ENCODE measurements around the gene ITGB2.
A peak's percentile ranks its signal among the peaks of the same experiment; 100 is the strongest.
"Not testable (repeated sequence)": the region's sequence is repeated elsewhere in the genome, so short reads cannot be mapped to it uniquely, and the experiment has no call there.

ITGB2 gene

DNA sequence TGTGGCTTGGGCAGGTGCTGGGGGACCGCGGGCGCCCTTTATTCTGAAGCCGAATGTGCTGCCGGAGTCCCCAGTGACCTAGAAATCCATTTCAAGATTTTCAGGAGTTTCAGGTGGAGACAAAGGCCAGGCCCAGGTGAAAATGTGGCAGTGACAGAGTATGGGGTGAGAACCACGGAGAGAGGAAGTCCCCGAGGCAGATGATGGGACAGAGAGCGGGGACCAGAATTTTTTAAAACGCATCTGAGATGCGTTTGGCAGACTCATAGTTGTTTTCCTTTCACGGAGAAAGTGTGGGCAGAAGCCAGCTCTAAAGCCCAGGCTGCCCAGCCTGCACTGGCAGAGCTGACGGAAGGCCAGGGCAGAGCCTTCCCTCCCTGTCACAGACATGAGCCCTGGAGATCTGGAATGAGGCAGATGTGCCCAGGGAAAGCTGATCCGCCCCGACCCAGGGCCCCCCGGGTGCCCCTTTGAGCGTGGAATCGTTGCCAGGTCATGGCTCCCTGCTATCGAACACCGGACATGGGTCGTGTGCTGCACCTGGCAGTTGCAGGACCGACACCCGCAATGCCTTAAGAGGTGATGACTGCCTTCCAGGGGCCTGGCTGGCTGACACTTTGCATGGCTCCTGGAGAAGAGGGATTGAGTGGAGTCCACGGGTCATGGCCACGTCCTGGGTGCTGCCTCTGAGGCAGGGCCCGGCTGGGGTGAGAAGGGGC is 12.7 kb upstream of the ITGB2 start:
- Histone ChIP-seq H3K4me2 (peak overlapping the region; percentile 100), H3K9ac (no peak overlapping the region), H3K4me1 (peaks cover 79% of the 10 kb centered on the region), H3K9me3 (no peaks in the 10 kb centered on the region), H3K27ac (0 out of 2 replicates have a peak overlapping the region, but pooled peaks have one; percentile 68), H3K4me3 (peak overlapping the region; percentile 65; the same call in 1 of the 2 replicates), H3K36me3 (no peaks in the 10 kb centered on the region), H4K20me1 (peaks cover 26% of the 10 kb centered on the region), H3K27me3 (peaks cover 33% of the 10 kb centered on the region)
- TF ChIP-seq Cebpa-rat (IDR thresholded peaks at IDR 0.05) = no peak

GRCh38 chr21:44932408-44933181 is 11.9 kb upstream of the ITGB2 start:
- Histone ChIP-seq H3K9ac (peak overlapping the region; percentile 69), H3K27me3 (peaks cover 33% of the 10 kb centered on the region), H3K4me3 (peak overlapping the region; percentile 65), H4K20me1 (peaks cover 26% of the 10 kb centered on the region), H3K4me1 (peaks cover 87% of the 10 kb centered on the region), H3K27ac (peak overlapping the region; percentile 68; the same call in 1 of the 2 replicates), H3K9me3 (no peaks in the 10 kb centered on the region), H3K4me2 (peak overlapping the region; percentile 100), H3K36me3 (no peaks in the 10 kb centered on the region)
- no peak for TF ChIP-seq Cebpa-rat (IDR thresholded peaks at IDR 0.05)

DNA sequence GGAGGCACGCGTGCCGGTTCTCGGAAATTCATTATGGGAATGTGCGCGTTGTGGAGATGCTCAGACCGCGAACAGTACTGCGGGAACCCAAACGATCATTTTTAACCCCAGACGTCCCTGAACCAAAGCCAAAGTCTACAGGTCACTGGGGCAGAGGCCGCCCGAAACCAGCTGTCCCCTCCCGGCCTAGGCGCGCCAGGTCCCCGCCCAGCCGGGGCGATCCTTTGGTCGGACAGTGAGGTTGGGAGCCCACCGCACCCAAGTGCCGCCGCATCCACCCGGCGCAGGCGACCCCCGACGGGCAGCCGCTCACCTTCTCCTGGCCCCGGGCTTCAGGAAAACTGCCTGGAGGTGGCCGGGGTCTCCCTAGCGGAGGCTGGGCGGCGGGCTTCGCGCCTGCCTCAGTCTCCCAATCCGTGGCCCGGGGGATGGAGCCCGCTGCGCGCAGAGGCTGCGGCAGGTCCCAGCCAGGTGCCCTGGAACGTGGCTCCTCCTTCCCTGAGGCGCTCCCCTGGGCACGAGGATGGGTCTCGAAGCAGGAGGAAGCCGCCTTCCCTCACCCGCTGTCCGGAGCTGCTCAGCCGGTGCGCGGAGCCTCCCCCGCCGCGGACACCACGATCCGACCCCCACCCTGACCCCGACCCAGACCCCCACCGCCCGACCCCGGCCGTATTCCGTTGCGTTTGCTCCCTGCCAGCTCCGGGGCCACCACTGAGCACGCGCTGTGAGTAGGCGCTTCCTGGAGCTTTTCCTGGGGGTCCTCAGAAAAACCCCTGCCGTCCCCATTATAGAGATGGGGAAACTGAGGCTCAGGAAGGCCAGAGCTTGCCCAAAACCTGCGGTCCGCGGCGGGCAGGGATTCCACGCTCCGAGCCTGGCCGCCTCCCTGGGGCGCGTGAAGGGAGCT is 11.1 kb upstream of the ITGB2 start:
- peak overlapping the region; percentile 73 for H3K9ac ChIP-seq
- H3K4me3 ChIP-seq = peak overlapping the region; percentile 65
- peaks cover 95% of the 10 kb centered on the region for H3K4me1 ChIP-seq
- peak overlapping the region; percentile 82 for H3K27ac ChIP-seq
- no peaks in the 10 kb centered on the region for H3K36me3 ChIP-seq
- H4K20me1 ChIP-seq = peaks cover 26% of the 10 kb centered on the region
- H3K4me2 ChIP-seq = peak overlapping the region; percentile 100
- TF ChIP-seq Cebpa-rat (IDR thresholded peaks at IDR 0.05) = no peak
- no peaks in the 10 kb centered on the region for H3K9me3 ChIP-seq
- peaks cover 33% of the 10 kb centered on the region for H3K27me3 ChIP-seq

DNA sequence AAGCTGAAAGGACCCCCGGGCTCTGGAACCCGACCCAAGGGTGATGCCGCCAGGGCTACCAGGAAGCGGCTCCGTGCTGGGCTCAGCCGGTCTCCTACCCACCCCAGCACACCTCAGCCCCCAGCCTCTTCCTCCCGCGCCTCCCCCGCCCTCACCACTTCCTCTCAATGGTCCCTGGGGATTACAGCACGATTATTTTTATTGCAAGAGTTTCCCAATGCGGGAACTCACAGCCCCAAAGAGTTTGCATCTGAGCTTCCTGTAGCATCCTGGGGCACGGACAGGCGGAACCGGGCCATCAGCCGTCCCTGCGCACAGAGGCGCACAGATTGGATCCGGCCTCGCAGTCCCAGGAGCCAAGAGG is 10.4 kb upstream of the ITGB2 start:
- TF ChIP-seq Cebpa-rat (IDR thresholded peaks at IDR 0.05) = peak; percentile 83
- Histone ChIP-seq H3K27me3 (peaks cover 33% of the 10 kb centered on the region), H4K20me1 (peaks cover 26% of the 10 kb centered on the region), H3K4me1 (peaks cover 100% of the 10 kb centered on the region), H3K9me3 (no peaks in the 10 kb centered on the region), H3K9ac (peak overlapping the region; percentile 73), H3K36me3 (no peaks in the 10 kb centered on the region), H3K4me3 (peak overlapping the region; percentile 65), H3K4me2 (peak overlapping the region; percentile 100), H3K27ac (peak overlapping the region; percentile 82)

GRCh38 chr21:44930543-44930981 is 9.9 kb upstream of the ITGB2 start:
- Histone ChIP-seq H3K36me3 (no peaks in the 10 kb centered on the region), H3K9me3 (no peaks in the 10 kb centered on the region), H4K20me1 (peaks cover 26% of the 10 kb centered on the region), H3K4me1 (peaks cover 100% of the 10 kb centered on the region), H3K9ac (no peak overlapping the region; the same call in 1 of the 2 replicates), H3K4me3 (peak overlapping the region; percentile 65), H3K27me3 (peaks cover 33% of the 10 kb centered on the region), H3K4me2 (peak overlapping the region; percentile 100), H3K27ac (peak overlapping the region; percentile 82)
- TF ChIP-seq Cebpa-rat (IDR thresholded peaks at IDR 0.05) = no peak

DNA sequence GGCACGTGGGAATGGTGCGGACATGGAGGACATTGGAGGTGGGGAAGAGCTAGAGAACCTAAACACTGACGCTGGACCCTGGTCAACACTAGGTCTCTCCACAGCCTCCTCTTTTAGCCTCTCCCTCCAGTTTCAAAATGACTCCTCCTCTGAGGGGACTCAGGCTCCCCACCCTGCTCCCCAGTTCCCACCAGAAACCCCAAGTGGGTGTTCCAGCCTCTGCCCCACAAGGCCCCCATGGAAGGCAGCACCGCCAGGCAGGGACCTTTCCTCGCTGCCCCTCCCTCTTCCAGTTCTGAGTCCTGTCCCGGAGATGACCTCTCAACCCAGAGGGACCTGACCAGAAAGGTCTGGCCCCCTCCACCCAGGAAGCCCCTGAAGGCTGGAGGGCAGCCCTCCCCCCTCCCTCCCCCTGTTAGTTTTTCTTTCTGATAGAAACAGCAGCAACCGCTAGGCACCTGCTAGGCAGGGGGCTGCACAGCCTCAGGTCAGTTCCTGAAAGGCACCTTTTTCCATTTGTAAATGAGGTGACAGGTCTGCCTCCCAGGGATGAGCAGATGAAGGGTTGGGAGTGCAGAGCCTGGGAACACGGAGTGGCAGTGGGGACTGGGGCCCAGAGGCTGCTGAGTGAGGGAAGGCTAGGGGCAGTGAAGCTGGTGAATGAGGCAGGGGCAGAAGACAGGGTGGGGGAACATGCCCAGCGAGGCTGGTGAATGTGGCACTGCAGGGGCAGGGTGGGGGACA is 9.3 kb upstream of the ITGB2 start:
- Histone ChIP-seq H4K20me1 (peaks cover 20% of the 10 kb centered on the region), H3K4me1 (peaks cover 100% of the 10 kb centered on the region), H3K27me3 (peaks cover 33% of the 10 kb centered on the region), H3K4me3 (0 out of 2 replicates have a peak overlapping the region, but pooled peaks have one; percentile 25), H3K27ac (peak overlapping the region; percentile 49; the same call in 1 of the 2 replicates), H3K9me3 (no peaks in the 10 kb centered on the region), H3K36me3 (no peaks in the 10 kb centered on the region), H3K4me2 (peak overlapping the region; percentile 100), H3K9ac (peak overlapping the region; percentile 29; the same call in 1 of the 2 replicates)
- no peak for TF ChIP-seq Cebpa-rat (IDR thresholded peaks at IDR 0.05)

GRCh38 chr21:44929242-44929798 is 8.6 kb upstream of the ITGB2 start:
- no peak for TF ChIP-seq Cebpa-rat (IDR thresholded peaks at IDR 0.05)
- H3K27me3 ChIP-seq = peaks cover 26% of the 10 kb centered on the region

DNA sequence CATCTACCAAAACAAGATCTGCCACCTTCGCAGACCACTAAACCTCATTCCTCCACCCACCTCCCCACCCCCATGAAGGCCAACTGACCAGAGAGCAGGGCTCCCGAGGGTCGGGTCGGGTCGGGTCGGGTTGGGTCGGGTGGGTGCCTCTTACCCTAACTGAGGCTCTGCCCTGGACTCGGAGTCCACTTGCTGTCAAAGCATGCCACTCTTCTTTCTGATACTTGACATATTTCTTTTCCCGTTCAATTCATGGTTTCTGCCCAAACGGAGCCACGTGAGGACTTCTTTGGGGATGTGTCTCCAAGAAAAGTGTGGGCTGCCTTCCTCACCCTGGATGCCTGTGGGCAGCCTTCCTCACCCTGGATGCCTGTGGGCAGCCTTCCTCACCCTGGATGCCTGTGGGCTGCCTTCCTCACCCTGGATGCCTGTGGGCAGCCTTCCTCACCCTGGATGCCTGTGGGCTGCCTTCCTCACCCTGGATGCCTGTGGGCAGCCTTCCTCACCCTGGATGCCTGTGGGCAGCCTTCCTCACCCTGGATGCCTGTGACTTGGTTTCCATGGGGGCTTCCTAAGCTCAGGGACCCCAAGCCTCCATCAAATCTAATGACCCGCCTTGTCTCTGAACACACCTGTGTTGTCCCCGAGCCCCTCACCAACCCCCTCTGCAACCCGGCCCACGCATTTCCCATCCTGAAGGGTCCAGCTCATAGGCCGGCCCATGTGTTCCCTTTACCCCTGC is 8.0 kb upstream of the ITGB2 start:
- Histone ChIP-seq H3K27ac (peak overlapping the region; percentile 59), H3K27me3 (peaks cover 21% of the 10 kb centered on the region), H3K4me1 (peaks cover 97% of the 10 kb centered on the region), H4K20me1 (peaks cover 11% of the 10 kb centered on the region; the same call in 1 of the 2 replicates), H3K4me2 (peak overlapping the region; percentile 100), H3K9ac (peak overlapping the region; percentile 48; the same call in 1 of the 2 replicates)
- H3K36me3 ChIP-seq, H3K4me3 ChIP-seq, H3K9me3 ChIP-seq: not testable (repeated sequence)

More at GRCh38 chr21:44929242-44929798, 8.6 kb upstream of the ITGB2 start:
- Histone ChIP-seq H3K36me3 (no peaks in the 10 kb centered on the region), H3K27ac (0 out of 2 replicates have a peak overlapping the region, but pooled peaks have one; percentile 49), H3K4me2 (peak overlapping the region; percentile 100), H4K20me1 (peaks cover 14% of the 10 kb centered on the region; the same call in 1 of the 2 replicates), H3K9me3 (no peaks in the 10 kb centered on the region), H3K9ac (no peak overlapping the region), H3K4me3 (no peak overlapping the region), H3K4me1 (peaks cover 100% of the 10 kb centered on the region)
